H1 (cell line): ENCODE measurements around the gene HRH3. TPM values are rescaled to one million over a fixed set of nuclear protein-coding genes. Genes with fewer than 3 reads are reported as not detected.

Source experiments
- ATF3 ChIP-seq: IDR thresholded peaks from 2 replicates; pipeline ENCODE4 v1.6.1; 2011; ENCODE audit warnings: low read depth, mild to moderate bottlenecking, low read length; ENCODE audit not compliant: insufficient read depth
- SP1 ChIP-seq: IDR thresholded peaks from 2 replicates; pipeline ENCODE4 v1.6.1; 2011; ENCODE audit warnings: low read depth, low read length
- polyA plus RNA-seq, 7 experiments: library from polyadenylated mRNA; depleted of rRNA in 3 of 7; stranded (reverse) in 5 of 7; unstranded in 2 of 7; fragments of >200 nt in 5 of 7; fragments of 200-250 nt in 2 of 7; gene quantifications; 1 replicate in 5 of 7; 2 replicates in 1 of 7; 4 replicates in 1 of 7; pipeline versions ENCODE4 v1.2.1 to v1.2.3, GENCODE V29; 2011 to 2013; ENCODE audit warnings: missing spikeins in 2 of 7, mixed read lengths in 2 of 7
- total RNA-seq: library from RNA; stranded (reverse); fragmentation: NEBNext Ultra II Directional; extraction: Animal tissue kit (Norgen Biotek cat#: 25700); gene quantifications from 2 replicates; pipeline ENCODE4 v1.2.1, GENCODE V29; 2021

The HRH3 gene
- total and polyA plus RNA-seq, 2 of the 8 experiments (the other 6 are each of a cell fraction or from before 2014, with no cell fraction given) = 2.0 to 4.5 TPM

- no peak for TF ChIP-seq SP1
- no peak for TF ChIP-seq ATF3
These were observed 11.8 kb downstream of the HRH3 start (continued) for GRCh38 chr20:62208061-62208794.
